SK-N-SH (cell line): ENCODE results near the gene MFSD11. TPM values are rescaled to one million over a fixed set of nuclear protein-coding genes. Genes with fewer than 3 reads are reported as not detected.

Experiments
- CTCF ChIA-PET: fragments of 300-600, 350-600 bp; formaldehyde crosslinking; extraction: SDS; loops from one replicate; lab custom pipeline; 2021; lab: Yijun Ruan, JAX
- POLR2A ChIA-PET: fragments of 350-600 bp; sonication (Branson Sonifier 250); formaldehyde crosslinking; extraction: SDS; loops from one replicate; lab custom pipeline; 2020; ENCODE audit warnings: antibody characterized with exemption, inconsistent platforms; lab: Yijun Ruan, JAX
- DNase-seq: peaks from one replicate; pipeline ENCODE4 v3.0.0; 2012
- H2AFZ ChIP-seq: fragments of 200-600 bp; sonication (generic); 2 replicates; pipeline ENCODE4 v1.8.1; 2016; ENCODE audit warnings: antibody characterized with exemption, mild to moderate bottlenecking, low read depth
- H3F3A ChIP-seq: fragments of 200-600 bp; sonication (generic); replicated peaks from 2 replicates; pipeline ENCODE3; 2016; ENCODE audit warnings: antibody characterized with exemption, mild to moderate bottlenecking; ENCODE audit not compliant: insufficient read depth
- H3K27ac ChIP-seq, 2 experiments: fragments of 200-500 bp in 1 of 2; fragments of 200-600 bp in 1 of 2; sonication (Bioruptor generic) in 1 of 2; sonication (generic), shearing (Covaris generic) in 1 of 2; 2 replicates each; pipeline versions ENCODE4 v1.5.1 to v1.6.1; 2014 to 2016; ENCODE audit warnings: low read depth in 2 of 2, inconsistent platforms in 1 of 2, low read length in 1 of 2, mild to moderate bottlenecking in 1 of 2, mixed read lengths in 1 of 2
- H3K27me3 ChIP-seq: fragments of 200-600 bp; sonication (generic), shearing (Covaris generic); 2 replicates; pipeline ENCODE4 v1.6.1; 2016; ENCODE audit warnings: mixed run types; ENCODE audit not compliant: insufficient read depth
- H3K36me3 ChIP-seq, 2 experiments: fragments of 200-500 bp in 1 of 2; fragments of 200-600 bp in 1 of 2; sonication (Bioruptor generic) in 1 of 2; sonication (generic) in 1 of 2; replicated peaks in 1 of 2; 2 replicates each; pipeline versions ENCODE3 to v1.5.1; 2014 to 2016; ENCODE audit warnings: low read length in 1 of 2, mild to moderate bottlenecking in 1 of 2; ENCODE audit not compliant: insufficient read depth in 2 of 2, control insufficient read depth in 1 of 2
- H3K4me1 ChIP-seq, 2 experiments: fragments of 200-500 bp in 1 of 2; fragments of 200-600 bp in 1 of 2; sonication (Bioruptor generic) in 1 of 2; sonication (generic), shearing (Covaris generic) in 1 of 2; 2 replicates each; pipeline versions ENCODE4 v1.5.1 to v1.6.1; 2014 to 2016; ENCODE audit warnings: low read depth in 1 of 2, low read length in 1 of 2, mixed run types in 1 of 2; ENCODE audit not compliant: insufficient read depth in 2 of 2, control insufficient read depth in 1 of 2
- H3K4me2 ChIP-seq: fragments of 200-600 bp; sonication (generic), shearing (Covaris generic); 2 replicates; pipeline ENCODE4 v1.6.1; 2017; ENCODE audit warnings: mixed run types
- H3K4me3 ChIP-seq, 2 experiments: fragments of 200-500 bp in 1 of 2; fragments of 200-600 bp in 1 of 2; sonication (Bioruptor generic) in 1 of 2; sonication (generic), shearing (Covaris generic) in 1 of 2; 2 replicates each; pipeline versions ENCODE4 v1.5.1 to v1.8.1; 2014 to 2016; ENCODE audit warnings: low read depth in 2 of 2, inconsistent platforms in 1 of 2, low read length in 1 of 2, mild to moderate bottlenecking in 1 of 2, mixed read lengths in 1 of 2, moderate library complexity in 1 of 2
- H3K79me2 ChIP-seq: fragments of 200-600 bp; sonication (generic); 2 replicates; pipeline ENCODE4 v1.8.1; 2017; ENCODE audit warnings: mild to moderate bottlenecking; ENCODE audit not compliant: insufficient read depth
- H3K9ac ChIP-seq: fragments of 200-600 bp; sonication (generic); 2 replicates; pipeline ENCODE4 v1.6.1; 2017; ENCODE audit warnings: mixed run types
- H3K9me2 ChIP-seq: fragments of 200-600 bp; sonication (generic); 2 replicates; pipeline ENCODE4 v1.6.1; 2017; ENCODE audit warnings: mixed run types
- H3K9me3 ChIP-seq: fragments of 200-600 bp; sonication (generic); 2 replicates; pipeline ENCODE4 v1.6.1; 2017; ENCODE audit warnings: mixed run types, mild to moderate bottlenecking, moderate library complexity
- H4K20me1 ChIP-seq: fragments of 200-600 bp; sonication (generic); 2 replicates; pipeline ENCODE4 v1.6.1; 2017; ENCODE audit warnings: mild to moderate bottlenecking, mixed run types; ENCODE audit not compliant: insufficient read depth
- CHD2 ChIP-seq: fragments of 150-350 bp; IDR thresholded peaks from 2 replicates; pipeline ENCODE4 v1.6.1; 2018; ENCODE audit warnings: low read length; ENCODE audit not compliant: partially characterized antibody
- EP300 ChIP-seq, 2 experiments: IDR thresholded peaks; 2 replicates each; pipeline versions ENCODE4 v1.4.0 to v1.6.1; 2012; ENCODE audit warnings: borderline replicate concordance in 1 of 2, low read depth in 1 of 2, low read length in 1 of 2
- FOSL2 ChIP-seq: IDR thresholded peaks from 2 replicates; pipeline ENCODE4 v1.4.0; 2012; ENCODE audit warnings: low read depth, mild to moderate bottlenecking, moderate library complexity, borderline replicate concordance
- FOXJ3 ChIP-seq: sonication (generic); formaldehyde crosslinking; IDR thresholded peaks from 2 replicates; pipeline ENCODE4 v1.5.1; 2020; ENCODE audit warnings: mild to moderate bottlenecking, missing genetic modification reagents
- FOXM1 ChIP-seq: IDR thresholded peaks from 2 replicates; pipeline ENCODE4 v1.4.0; 2012; ENCODE audit warnings: low read depth, mild to moderate bottlenecking
- GABPA ChIP-seq: IDR thresholded peaks from 2 replicates; pipeline ENCODE4 v1.4.0; 2012; ENCODE audit warnings: low read depth, mild to moderate bottlenecking
- JUND ChIP-seq: IDR thresholded peaks from 2 replicates; pipeline ENCODE4 v1.4.0; 2012
- MXI1 ChIP-seq: IDR thresholded peaks from 2 replicates; pipeline ENCODE4 v1.6.1; 2012; ENCODE audit warnings: mild to moderate bottlenecking, low read depth, low read length, improper control_type of control experiment
- NRF1 ChIP-seq: IDR thresholded peaks from 2 replicates; pipeline ENCODE4 v1.6.1; 2012; ENCODE audit warnings: low read depth, mild to moderate bottlenecking, low read length
- RAD21 ChIP-seq: IDR thresholded peaks from 2 replicates; pipeline ENCODE4 v1.6.1; 2012; ENCODE audit warnings: mild to moderate bottlenecking, low read length
- RFX5 ChIP-seq: IDR thresholded peaks from 2 replicates; pipeline ENCODE4 v1.6.1; 2012; ENCODE audit warnings: mild to moderate bottlenecking, improper control_type of control experiment, low read length
- RXRA ChIP-seq: IDR thresholded peaks from 2 replicates; pipeline ENCODE4 v1.4.0; 2012; ENCODE audit warnings: low read depth, mild to moderate bottlenecking, borderline replicate concordance
- SIN3A ChIP-seq: IDR thresholded peaks from 2 replicates; pipeline ENCODE4 v1.6.1; 2012; ENCODE audit warnings: low read depth, mild to moderate bottlenecking, low read length, moderate library complexity, borderline replicate concordance
- SMC3 ChIP-seq: IDR thresholded peaks from 2 replicates; pipeline ENCODE4 v1.6.1; 2012; ENCODE audit warnings: low read depth, low read length, improper control_type of control experiment
- TAF1 ChIP-seq: IDR thresholded peaks from 2 replicates; pipeline ENCODE4 v1.6.1; 2012; ENCODE audit warnings: low read depth, mild to moderate bottlenecking, low read length, moderate library complexity, borderline replicate concordance
- TCF12 ChIP-seq: IDR thresholded peaks from 2 replicates; pipeline ENCODE4 v1.4.0; 2012
- WGBS: methylation state at CpG from one replicate; pipeline ENCODE4 v1.1.6; 2017; ENCODE audit warnings: low lambda C conversion rate; 5-methylcytosine and 5-hydroxymethylcytosine counted together
- polyA plus RNA-seq, 3 experiments: library from polyadenylated mRNA; depleted of rRNA; stranded (reverse); fragments of >200 nt; gene quantifications; 2 replicates each; pipeline ENCODE4 v1.2.3, GENCODE V29; 2012
- TF ChIP-seq, protein P1 (sequence below): fragments of 200-600 bp; sonication (generic); IDR thresholded peaks from 2 replicates; pipeline ENCODE4 v1.6.1; 2017; ENCODE audit warnings: antibody characterized with exemption, mild to moderate bottlenecking, moderate library complexity
- TF ChIP-seq, protein P2 (sequence below): IDR thresholded peaks from 2 replicates; pipeline ENCODE4 v1.4.0; 2012; ENCODE audit warnings: low read depth, borderline replicate concordance
- TF ChIP-seq, protein P3 (sequence below): IDR thresholded peaks from 2 replicates; pipeline ENCODE4 v1.6.1; 2012; ENCODE audit warnings: mild to moderate bottlenecking, low read depth, low read length, moderate library complexity

The MFSD11 gene
- polyA plus RNA-seq, 1 of the 3 experiments (the other 2 are of a cell fraction): 22.7 TPM

DNA sequence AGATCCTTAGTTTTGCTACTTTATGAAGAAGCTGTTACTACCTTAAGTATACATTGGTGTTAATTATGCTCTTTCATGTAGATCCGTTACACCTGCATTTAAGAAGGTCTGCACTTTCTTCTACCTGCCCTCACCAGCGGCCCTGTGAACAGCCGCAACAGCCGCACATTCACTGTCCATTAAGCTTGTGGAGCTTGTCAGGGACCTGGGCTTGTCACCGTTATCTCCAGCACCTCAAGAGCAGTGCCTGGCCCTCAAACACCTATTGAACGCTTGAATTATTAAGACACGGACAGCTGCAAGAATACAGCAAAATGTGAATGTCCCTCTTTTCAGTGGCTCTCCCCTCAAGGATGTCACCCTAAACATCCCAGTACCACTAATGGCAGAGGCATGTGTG is 24.2 kb upstream of the MFSD11 start:
- peaks cover 64% of the 10 kb centered on the region for H3K79me2 ChIP-seq
- no peaks in the 10 kb centered on the region for H3K27me3 ChIP-seq
- no peak overlapping the region for H3K9ac ChIP-seq
- H4K20me1 ChIP-seq: peaks cover 19% of the 10 kb centered on the region
- peaks cover 22 to 35% of the 10 kb centered on the region in 2 experiments for H3K4me1 ChIP-seq
- H3F3A ChIP-seq: peaks cover 55% of the 10 kb centered on the region
- no peak overlapping the region for H3K4me2 ChIP-seq
- ChIA-PET CTCF (interaction anchor here (0.7 to 14.3 kb wide), 26 partner anchors 12 to 330 kb away, joined by 3 to 255 read pairs (median 5); partner anchors contain the start of genes AANAT, JMJD6, METTL23 and SPHK1), POLR2A (interaction anchor here (0.6 to 1.8 kb wide), 5 partner anchors 12 to 565 kb away, joined by 3 to 6 read pairs (median 4); partner anchors contain the start of genes JMJD6 and METTL23)
- no peak for TF ChIP-seq SMC3
- TF ChIP-seq GABPA: no peak
- TF ChIP-seq EP300 (IDR thresholded peaks at IDR 0.05; ENCODE audit: borderline replicate concordance in 1 of 2, low read depth in 1 of 2, low read length in 1 of 2): no peak
- no peak for TF ChIP-seq TAF1
- TF ChIP-seq, protein P1, sequence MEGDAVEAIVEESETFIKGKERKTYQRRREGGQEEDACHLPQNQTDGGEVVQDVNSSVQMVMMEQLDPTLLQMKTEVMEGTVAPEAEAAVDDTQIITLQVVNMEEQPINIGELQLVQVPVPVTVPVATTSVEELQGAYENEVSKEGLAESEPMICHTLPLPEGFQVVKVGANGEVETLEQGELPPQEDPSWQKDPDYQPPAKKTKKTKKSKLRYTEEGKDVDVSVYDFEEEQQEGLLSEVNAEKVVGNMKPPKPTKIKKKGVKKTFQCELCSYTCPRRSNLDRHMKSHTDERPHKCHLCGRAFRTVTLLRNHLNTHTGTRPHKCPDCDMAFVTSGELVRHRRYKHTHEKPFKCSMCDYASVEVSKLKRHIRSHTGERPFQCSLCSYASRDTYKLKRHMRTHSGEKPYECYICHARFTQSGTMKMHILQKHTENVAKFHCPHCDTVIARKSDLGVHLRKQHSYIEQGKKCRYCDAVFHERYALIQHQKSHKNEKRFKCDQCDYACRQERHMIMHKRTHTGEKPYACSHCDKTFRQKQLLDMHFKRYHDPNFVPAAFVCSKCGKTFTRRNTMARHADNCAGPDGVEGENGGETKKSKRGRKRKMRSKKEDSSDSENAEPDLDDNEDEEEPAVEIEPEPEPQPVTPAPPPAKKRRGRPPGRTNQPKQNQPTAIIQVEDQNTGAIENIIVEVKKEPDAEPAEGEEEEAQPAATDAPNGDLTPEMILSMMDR: no peak
- TF ChIP-seq FOXM1: no peak
- TF ChIP-seq SIN3A: no peak
- TF ChIP-seq MXI1: no peak
- TF ChIP-seq RFX5: no peak
- no peak for TF ChIP-seq RXRA
- TF ChIP-seq, protein P2, sequence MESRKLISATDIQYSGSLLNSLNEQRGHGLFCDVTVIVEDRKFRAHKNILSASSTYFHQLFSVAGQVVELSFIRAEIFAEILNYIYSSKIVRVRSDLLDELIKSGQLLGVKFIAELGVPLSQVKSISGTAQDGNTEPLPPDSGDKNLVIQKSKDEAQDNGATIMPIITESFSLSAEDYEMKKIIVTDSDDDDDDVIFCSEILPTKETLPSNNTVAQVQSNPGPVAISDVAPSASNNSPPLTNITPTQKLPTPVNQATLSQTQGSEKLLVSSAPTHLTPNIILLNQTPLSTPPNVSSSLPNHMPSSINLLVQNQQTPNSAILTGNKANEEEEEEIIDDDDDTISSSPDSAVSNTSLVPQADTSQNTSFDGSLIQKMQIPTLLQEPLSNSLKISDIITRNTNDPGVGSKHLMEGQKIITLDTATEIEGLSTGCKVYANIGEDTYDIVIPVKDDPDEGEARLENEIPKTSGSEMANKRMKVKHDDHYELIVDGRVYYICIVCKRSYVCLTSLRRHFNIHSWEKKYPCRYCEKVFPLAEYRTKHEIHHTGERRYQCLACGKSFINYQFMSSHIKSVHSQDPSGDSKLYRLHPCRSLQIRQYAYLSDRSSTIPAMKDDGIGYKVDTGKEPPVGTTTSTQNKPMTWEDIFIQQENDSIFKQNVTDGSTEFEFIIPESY: no peak
- no peak for TF ChIP-seq TCF12
- no peak for TF ChIP-seq NRF1
- H3K27ac ChIP-seq: no peak overlapping the region
- H3K4me3 ChIP-seq: no peak overlapping the region
- H3K9me3 ChIP-seq: no peaks in the 10 kb centered on the region
- no peak overlapping the region for H2AFZ ChIP-seq
- H3K36me3 ChIP-seq: peaks cover 27 to 45% of the 10 kb centered on the region in 2 experiments
- DNase-seq: no peak
- H3K9me2 ChIP-seq: no peaks in the 10 kb centered on the region
- WGBS: 96% methylated on average over 7 of the region's 7 CpGs

DNA sequence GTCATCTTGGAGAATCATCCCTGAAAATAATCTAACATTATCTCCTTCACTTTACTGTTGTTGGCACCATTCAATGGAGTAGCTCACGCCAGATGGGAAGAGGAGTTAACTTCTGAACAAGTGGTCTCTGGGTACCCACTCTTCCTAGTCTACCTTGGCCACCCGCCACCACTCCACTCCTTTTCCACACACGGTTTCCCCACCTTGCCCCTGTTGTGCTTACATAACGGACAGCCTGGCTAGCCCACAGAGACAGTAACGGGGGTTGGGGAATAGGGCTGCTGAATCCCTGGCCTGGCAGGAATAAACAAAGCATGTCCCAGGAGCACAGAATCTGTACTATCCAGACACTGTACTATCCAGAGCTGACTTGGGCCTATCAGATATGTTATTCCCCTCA is 23.6 kb upstream of the MFSD11 start:
- CTCF ChIA-PET: interaction anchor here (0.6 to 14.3 kb wide), 34 partner anchors 11 to 502 kb away, joined by 3 to 255 read pairs (median 4); partner anchors contain the start of genes AANAT, JMJD6, METTL23 and MFSD11
- TF ChIP-seq FOXJ3 (CRISPR knock-in tag): no peak
- no peak for TF ChIP-seq RAD21
- TF ChIP-seq CHD2: no peak
- TF ChIP-seq, protein P3, sequence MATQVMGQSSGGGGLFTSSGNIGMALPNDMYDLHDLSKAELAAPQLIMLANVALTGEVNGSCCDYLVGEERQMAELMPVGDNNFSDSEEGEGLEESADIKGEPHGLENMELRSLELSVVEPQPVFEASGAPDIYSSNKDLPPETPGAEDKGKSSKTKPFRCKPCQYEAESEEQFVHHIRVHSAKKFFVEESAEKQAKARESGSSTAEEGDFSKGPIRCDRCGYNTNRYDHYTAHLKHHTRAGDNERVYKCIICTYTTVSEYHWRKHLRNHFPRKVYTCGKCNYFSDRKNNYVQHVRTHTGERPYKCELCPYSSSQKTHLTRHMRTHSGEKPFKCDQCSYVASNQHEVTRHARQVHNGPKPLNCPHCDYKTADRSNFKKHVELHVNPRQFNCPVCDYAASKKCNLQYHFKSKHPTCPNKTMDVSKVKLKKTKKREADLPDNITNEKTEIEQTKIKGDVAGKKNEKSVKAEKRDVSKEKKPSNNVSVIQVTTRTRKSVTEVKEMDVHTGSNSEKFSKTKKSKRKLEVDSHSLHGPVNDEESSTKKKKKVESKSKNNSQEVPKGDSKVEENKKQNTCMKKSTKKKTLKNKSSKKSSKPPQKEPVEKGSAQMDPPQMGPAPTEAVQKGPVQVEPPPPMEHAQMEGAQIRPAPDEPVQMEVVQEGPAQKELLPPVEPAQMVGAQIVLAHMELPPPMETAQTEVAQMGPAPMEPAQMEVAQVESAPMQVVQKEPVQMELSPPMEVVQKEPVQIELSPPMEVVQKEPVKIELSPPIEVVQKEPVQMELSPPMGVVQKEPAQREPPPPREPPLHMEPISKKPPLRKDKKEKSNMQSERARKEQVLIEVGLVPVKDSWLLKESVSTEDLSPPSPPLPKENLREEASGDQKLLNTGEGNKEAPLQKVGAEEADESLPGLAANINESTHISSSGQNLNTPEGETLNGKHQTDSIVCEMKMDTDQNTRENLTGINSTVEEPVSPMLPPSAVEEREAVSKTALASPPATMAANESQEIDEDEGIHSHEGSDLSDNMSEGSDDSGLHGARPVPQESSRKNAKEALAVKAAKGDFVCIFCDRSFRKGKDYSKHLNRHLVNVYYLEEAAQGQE: no peak
- no peak for TF ChIP-seq EP300 (IDR thresholded peaks at IDR 0.05; ENCODE audit: borderline replicate concordance in 1 of 2, low read depth in 1 of 2, low read length in 1 of 2)
- TF ChIP-seq TCF12: no peak
- TF ChIP-seq RFX5: no peak
- no peak for TF ChIP-seq JUND
- TF ChIP-seq FOSL2: no peak

More for the DNA sequence above, 23.6 kb upstream of the MFSD11 start:
- Histone ChIP-seq H3F3A (peaks cover 56% of the 10 kb centered on the region), H3K9me2 (no peaks in the 10 kb centered on the region), H3K36me3 (peaks cover 32 to 51% of the 10 kb centered on the region in 2 experiments), H3K4me3 (no peak overlapping the region), H3K4me2 (no peak overlapping the region), H3K27me3 (no peaks in the 10 kb centered on the region), H3K9me3 (no peaks in the 10 kb centered on the region), H3K79me2 (peaks cover 58% of the 10 kb centered on the region), H3K9ac (no peak overlapping the region), H3K4me1 (peaks cover 16 to 32% of the 10 kb centered on the region in 2 experiments), H4K20me1 (peaks cover 17% of the 10 kb centered on the region), H2AFZ (no peak overlapping the region), H3K27ac (no peak overlapping the region; a peak in 1 of 4 replicates)
- DNase-seq: no peak
- POLR2A ChIA-PET: interaction anchor here (0.6 to 1.8 kb wide), 3 partner anchors 12 to 565 kb away, joined by 4 to 6 read pairs (median 5); partner anchors contain the start of genes JMJD6 and METTL23
- 84% methylated on average over 5 of the region's 5 CpGs for WGBS
